DND-41 (cell line): ENCODE measurements around the gene ACSS3.

ENCODE experiments used
- ATAC-seq: fragments of 200-7000 bp; cut with Tn5 transposase; 3 replicates; pipeline ENCODE4 v1.9.1; 2021; ENCODE audit warnings: low read depth; ENCODE audit not compliant: insufficient read depth
- DNase-seq: peaks from one replicate; pipeline ENCODE4 v3.0.0-alpha.2; 2020
- H2AFZ ChIP-seq: 2 replicates; pipeline ENCODE4 v1.6.0; 2012; ENCODE audit warnings: low read depth, low read length
- H3K27ac ChIP-seq: 2 replicates; pipeline ENCODE4 v1.5.1; 2012; ENCODE audit warnings: low read length, inconsistent platforms
- H3K27me3 ChIP-seq: fragments of 200-600 bp; sonication (generic); 2 replicates; pipeline ENCODE4 v1.6.0; 2012; ENCODE audit warnings: low read length, mild to moderate bottlenecking, inconsistent platforms; ENCODE audit not compliant: insufficient read depth, poor library complexity
- H3K36me3 ChIP-seq: 2 replicates; pipeline ENCODE4 v1.5.1; 2012; ENCODE audit warnings: low read length, inconsistent platforms; ENCODE audit not compliant: insufficient read depth
- H3K4me1 ChIP-seq: 2 replicates; pipeline ENCODE4 v1.5.1; 2012; ENCODE audit warnings: mild to moderate bottlenecking, low read length; ENCODE audit not compliant: insufficient read depth
- H3K4me2 ChIP-seq: 2 replicates; pipeline ENCODE4 v1.6.0; 2012; ENCODE audit warnings: mild to moderate bottlenecking, moderate library complexity, low read length, inconsistent platforms; ENCODE audit not compliant: insufficient read depth
- H3K4me3 ChIP-seq, 2 experiments: fragments of 200-600 bp in 1 of 2; shearing (Covaris generic) in 1 of 2; 2 replicates each; pipeline ENCODE4 v1.5.1; 2012 to 2016; ENCODE audit warnings: inconsistent platforms in 2 of 2, low read length in 2 of 2, mild to moderate bottlenecking in 2 of 2, low read depth in 1 of 2, moderate library complexity in 1 of 2
- H3K79me2 ChIP-seq: 2 replicates; pipeline ENCODE4 v1.6.0; 2012; ENCODE audit warnings: low read length, inconsistent platforms; ENCODE audit not compliant: insufficient read depth
- H3K9ac ChIP-seq: 2 replicates; pipeline ENCODE4 v1.6.0; 2012; ENCODE audit warnings: low read depth, mild to moderate bottlenecking, inconsistent platforms, low read length, moderate library complexity
- H3K9me3 ChIP-seq: 2 replicates; pipeline ENCODE4 v1.5.1; 2012; ENCODE audit warnings: low read length, moderate library complexity, mild to moderate bottlenecking, inconsistent platforms; ENCODE audit not compliant: insufficient read depth, severe bottlenecking
- H4K20me1 ChIP-seq: 2 replicates; pipeline ENCODE4 v1.6.0; 2012; ENCODE audit warnings: low read length; ENCODE audit not compliant: insufficient read depth
- EZH2 ChIP-seq: IDR thresholded peaks from 3 replicates; pipeline ENCODE4 v1.6.1; 2012; ENCODE audit warnings: borderline replicate concordance, low read depth, mild to moderate bottlenecking, moderate library complexity, low read length, inconsistent platforms; ENCODE audit not compliant: severe bottlenecking
- TF ChIP-seq, protein P1 (sequence below): IDR thresholded peaks from 2 replicates; pipeline ENCODE4 v1.5.1; 2012; ENCODE audit warnings: borderline replicate concordance, low read length, moderate library complexity, mild to moderate bottlenecking; ENCODE audit not compliant: poor library complexity, severe bottlenecking; ENCODE audit errors: extremely low read depth

ACSS3 gene

DNA sequence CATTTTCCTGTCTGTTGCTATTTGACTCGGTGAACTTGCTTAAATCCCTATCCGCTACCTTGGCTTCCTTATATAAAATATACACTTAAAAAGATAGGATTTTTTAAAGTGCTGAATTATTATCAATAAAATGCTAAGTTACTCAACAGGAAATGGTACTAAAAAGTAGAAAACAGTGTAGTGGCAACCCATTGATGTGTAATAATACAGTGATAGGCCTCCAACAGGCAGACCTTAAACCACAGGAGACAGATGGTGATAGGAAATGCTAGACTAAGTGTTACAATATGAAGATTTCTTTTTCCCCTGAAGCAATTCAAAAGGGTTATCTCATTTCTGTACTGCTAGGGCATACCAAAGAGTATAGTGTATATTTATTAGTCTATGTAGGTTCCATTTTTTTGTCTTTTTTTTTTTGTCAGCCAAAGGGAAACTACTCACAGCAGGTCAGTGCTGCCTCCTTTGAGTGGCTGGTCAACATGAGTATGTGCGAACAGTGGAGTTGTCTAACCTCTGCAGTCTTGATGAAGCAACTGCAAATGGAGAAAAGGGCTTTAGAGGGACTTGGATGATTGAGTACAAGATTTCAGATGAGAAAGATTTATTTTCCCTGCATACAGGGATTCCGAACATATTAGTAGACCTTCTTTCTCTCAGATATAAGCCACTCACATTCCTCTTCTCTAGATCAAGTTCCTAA lies 183.8 kb downstream of the ACSS3 start:
- TF ChIP-seq, protein P1, sequence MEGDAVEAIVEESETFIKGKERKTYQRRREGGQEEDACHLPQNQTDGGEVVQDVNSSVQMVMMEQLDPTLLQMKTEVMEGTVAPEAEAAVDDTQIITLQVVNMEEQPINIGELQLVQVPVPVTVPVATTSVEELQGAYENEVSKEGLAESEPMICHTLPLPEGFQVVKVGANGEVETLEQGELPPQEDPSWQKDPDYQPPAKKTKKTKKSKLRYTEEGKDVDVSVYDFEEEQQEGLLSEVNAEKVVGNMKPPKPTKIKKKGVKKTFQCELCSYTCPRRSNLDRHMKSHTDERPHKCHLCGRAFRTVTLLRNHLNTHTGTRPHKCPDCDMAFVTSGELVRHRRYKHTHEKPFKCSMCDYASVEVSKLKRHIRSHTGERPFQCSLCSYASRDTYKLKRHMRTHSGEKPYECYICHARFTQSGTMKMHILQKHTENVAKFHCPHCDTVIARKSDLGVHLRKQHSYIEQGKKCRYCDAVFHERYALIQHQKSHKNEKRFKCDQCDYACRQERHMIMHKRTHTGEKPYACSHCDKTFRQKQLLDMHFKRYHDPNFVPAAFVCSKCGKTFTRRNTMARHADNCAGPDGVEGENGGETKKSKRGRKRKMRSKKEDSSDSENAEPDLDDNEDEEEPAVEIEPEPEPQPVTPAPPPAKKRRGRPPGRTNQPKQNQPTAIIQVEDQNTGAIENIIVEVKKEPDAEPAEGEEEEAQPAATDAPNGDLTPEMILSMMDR: no peak
- TF ChIP-seq EZH2: no peak
- H3K4me1 ChIP-seq: no peaks in the 10 kb centered on the region
- H2AFZ ChIP-seq: no peak overlapping the region
- ATAC-seq (no peak), DNase-seq (no peak)
- H3K4me3 ChIP-seq: no peak overlapping the region
- H3K27ac ChIP-seq: no peak overlapping the region
- H3K4me2 ChIP-seq: no peak overlapping the region
- no peaks in the 10 kb centered on the region for H3K79me2 ChIP-seq
- no peaks in the 10 kb centered on the region for H4K20me1 ChIP-seq
- H3K9ac ChIP-seq: no peak overlapping the region
- no peaks in the 10 kb centered on the region for H3K9me3 ChIP-seq
- no peaks in the 10 kb centered on the region for H3K36me3 ChIP-seq
- H3K27me3 ChIP-seq: no peaks in the 10 kb centered on the region

DNA sequence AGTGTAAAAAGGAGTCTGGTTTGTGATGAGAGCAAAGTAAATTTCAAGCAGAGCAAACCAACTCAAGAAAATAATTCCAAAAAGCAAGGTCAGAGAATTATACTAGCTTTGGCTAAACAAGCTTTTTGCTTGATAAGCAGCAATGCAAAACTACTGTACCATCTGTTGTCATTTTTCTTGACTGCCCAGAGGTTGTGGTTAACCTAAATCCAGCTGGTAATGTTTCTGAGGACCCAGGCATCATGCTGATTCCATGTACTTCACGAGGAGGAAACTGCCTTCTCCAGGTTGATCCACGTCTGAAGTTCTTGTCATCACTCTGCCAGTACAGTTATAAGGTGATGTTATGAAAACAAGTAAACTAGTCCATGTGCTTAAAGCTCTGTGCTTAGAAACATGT lies 185.2 kb downstream of the ACSS3 start:
- no peaks in the 10 kb centered on the region for H3K9me3 ChIP-seq
- no peaks in the 10 kb centered on the region for H4K20me1 ChIP-seq
- DNase-seq: no peak
- TF ChIP-seq, protein P1: no peak
- TF ChIP-seq EZH2: no peak
- no peak for ATAC-seq
- no peak overlapping the region for H2AFZ ChIP-seq
- no peak overlapping the region for H3K27ac ChIP-seq
- H3K27me3 ChIP-seq: no peaks in the 10 kb centered on the region
- H3K4me3 ChIP-seq: no peak overlapping the region
- H3K36me3 ChIP-seq: no peaks in the 10 kb centered on the region
- no peak overlapping the region for H3K4me2 ChIP-seq
- no peaks in the 10 kb centered on the region for H3K79me2 ChIP-seq
- H3K9ac ChIP-seq: no peak overlapping the region
- H3K4me1 ChIP-seq: no peaks in the 10 kb centered on the region

DNA sequence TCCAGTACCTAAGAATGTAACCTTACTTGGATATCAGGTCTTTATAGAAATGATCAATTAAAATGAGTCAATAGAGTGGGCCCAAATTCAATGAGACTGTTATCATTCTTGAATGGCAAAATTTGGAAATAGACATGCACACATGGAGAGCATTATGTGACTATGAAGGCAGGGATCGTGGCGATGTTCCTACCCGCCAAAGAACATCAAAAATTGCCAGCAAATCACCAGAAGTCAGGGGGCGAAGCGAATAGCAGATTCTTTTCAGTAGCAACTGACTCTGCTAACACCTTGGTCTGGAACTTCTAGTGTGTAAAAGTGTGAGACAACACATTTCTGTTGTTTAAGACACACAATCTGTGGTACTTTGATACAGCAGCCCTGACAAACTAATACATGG lies 192.5 kb downstream of the ACSS3 start:
- DNase-seq (no peak), ATAC-seq (no peak)
- Histone ChIP-seq H3K27me3 (no peaks in the 10 kb centered on the region), H3K79me2 (no peaks in the 10 kb centered on the region), H2AFZ (no peak overlapping the region), H4K20me1 (no peaks in the 10 kb centered on the region), H3K36me3 (no peaks in the 10 kb centered on the region), H3K9ac (no peak overlapping the region), H3K27ac (no peak overlapping the region), H3K9me3 (no peaks in the 10 kb centered on the region), H3K4me2 (no peak overlapping the region), H3K4me3 (no peak overlapping the region), H3K4me1 (no peaks in the 10 kb centered on the region)
- TF ChIP-seq, protein P1: no peak
- no peak for TF ChIP-seq EZH2
